ENCODE data around the gene NSG1. TPM values are rescaled to one million over a fixed set of nuclear protein-coding genes. Genes with fewer than 3 reads are reported as not detected.

Gene NSG1
- total RNA-seq, result 23.7 and 24.5 TPM in 2 replicates
- long read RNA-seq, transcript NSG1-203 (5 exons, 2,254 nt), result major isoform, 5 of 20 reads
- long read RNA-seq, partial matches to known transcripts, result 13 of 20 reads
- long read RNA-seq, other reads (novel, unspliced or antisense), result 2 of 20 reads

- DNase-seq (ENCODE audit: low read depth, low spot score), result peak; percentile 39
- no peaks in the 10 kb centered on the region for H3K9me3 Mint-ChIP-seq
- peak within 1 kb of the TSS; percentile 88 for H3K4me3 Mint-ChIP-seq
- H3K27me3 Mint-ChIP-seq (ENCODE audit: low read depth), result peaks cover 86% of the 10 kb centered on the region
- H3K4me1 Mint-ChIP-seq, result peaks cover 13% of the 10 kb centered on the region
- no peaks in the 10 kb centered on the region for H3K36me3 Mint-ChIP-seq (ENCODE audit: low read depth)
- TF ChIP-seq CTCF (conservative IDR thresholded peaks at IDR 0.05), result no peak
- no peak within 1 kb of the TSS for H3K27ac Mint-ChIP-seq (ENCODE audit: unreplicated experiment)
These were observed at the start of gene NSG1 for GRCh38 chr4:4386736-4387392. Gene NSG1, plus strand, starts transcription at chr4:4387102. Its CDS starts 528 bp downstream, at chr4:4387630.

DNA sequence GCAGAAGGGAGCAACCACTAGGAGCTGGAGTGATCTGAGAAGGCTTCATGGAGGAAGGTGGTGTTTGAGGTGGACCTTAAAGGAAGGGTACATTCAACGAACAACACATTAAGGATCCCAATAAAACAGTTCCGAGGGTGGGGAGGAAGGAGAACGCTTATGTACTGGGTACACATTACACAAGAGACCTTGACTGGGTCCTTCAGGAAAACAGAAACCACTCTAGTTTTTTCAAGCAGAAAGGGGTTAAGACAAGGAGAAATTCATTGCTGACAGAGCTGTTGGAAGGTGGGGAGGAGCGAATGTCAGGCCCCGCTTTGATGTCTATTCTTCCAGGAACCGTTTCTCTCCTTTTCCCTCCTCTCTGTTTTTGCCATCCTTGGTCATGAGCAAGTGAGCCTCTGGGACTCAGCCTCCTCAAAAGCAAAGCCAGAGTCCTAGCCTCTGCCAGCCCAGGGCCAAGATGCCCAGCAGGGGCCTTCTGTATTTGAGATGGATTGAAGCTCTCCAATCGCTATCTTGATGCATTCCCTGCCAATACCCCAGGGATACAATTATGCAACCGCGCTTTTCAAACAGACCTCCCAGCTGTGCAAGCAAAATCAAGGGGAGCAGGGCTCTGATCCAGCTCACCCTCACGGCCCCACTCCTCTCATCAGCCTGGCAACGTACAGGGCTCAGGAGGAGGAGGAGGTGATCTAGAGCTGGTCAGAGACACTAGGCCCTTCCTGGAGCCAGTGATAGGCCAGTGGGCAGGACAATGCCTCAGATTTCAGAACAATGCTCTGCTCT, 48.5 kb upstream of the NSG1 start:
- no peaks in the 10 kb centered on the region for H3K36me3 Mint-ChIP-seq (ENCODE audit: low read depth)
- no peak overlapping the region for H3K4me3 Mint-ChIP-seq
- no peaks in the 10 kb centered on the region for H3K4me1 Mint-ChIP-seq
- no peak for DNase-seq (ENCODE audit: low read depth, low spot score)
- TF ChIP-seq CTCF (conservative IDR thresholded peaks at IDR 0.05), result no peak
- no peaks in the 10 kb centered on the region for H3K9me3 Mint-ChIP-seq
- H3K27ac Mint-ChIP-seq (ENCODE audit: unreplicated experiment), result peak overlapping the region; percentile 71
- H3K27me3 Mint-ChIP-seq (ENCODE audit: low read depth), result peaks cover 4% of the 10 kb centered on the region

- no peak for TF ChIP-seq CTCF (conservative IDR thresholded peaks at IDR 0.05)
- no peaks in the 10 kb centered on the region for H3K4me1 Mint-ChIP-seq
- H3K27ac Mint-ChIP-seq (ENCODE audit: unreplicated experiment), result no peak overlapping the region
- H3K27me3 Mint-ChIP-seq (ENCODE audit: low read depth), result peaks cover 4% of the 10 kb centered on the region
- no peaks in the 10 kb centered on the region for H3K36me3 Mint-ChIP-seq (ENCODE audit: low read depth)
- DNase-seq (ENCODE audit: low read depth, low spot score), result no peak
- no peak overlapping the region for H3K4me3 Mint-ChIP-seq
- H3K9me3 Mint-ChIP-seq, result no peaks in the 10 kb centered on the region
These were observed 47.3 kb upstream of the NSG1 start for GRCh38 chr4:4339504-4340085.

DNA sequence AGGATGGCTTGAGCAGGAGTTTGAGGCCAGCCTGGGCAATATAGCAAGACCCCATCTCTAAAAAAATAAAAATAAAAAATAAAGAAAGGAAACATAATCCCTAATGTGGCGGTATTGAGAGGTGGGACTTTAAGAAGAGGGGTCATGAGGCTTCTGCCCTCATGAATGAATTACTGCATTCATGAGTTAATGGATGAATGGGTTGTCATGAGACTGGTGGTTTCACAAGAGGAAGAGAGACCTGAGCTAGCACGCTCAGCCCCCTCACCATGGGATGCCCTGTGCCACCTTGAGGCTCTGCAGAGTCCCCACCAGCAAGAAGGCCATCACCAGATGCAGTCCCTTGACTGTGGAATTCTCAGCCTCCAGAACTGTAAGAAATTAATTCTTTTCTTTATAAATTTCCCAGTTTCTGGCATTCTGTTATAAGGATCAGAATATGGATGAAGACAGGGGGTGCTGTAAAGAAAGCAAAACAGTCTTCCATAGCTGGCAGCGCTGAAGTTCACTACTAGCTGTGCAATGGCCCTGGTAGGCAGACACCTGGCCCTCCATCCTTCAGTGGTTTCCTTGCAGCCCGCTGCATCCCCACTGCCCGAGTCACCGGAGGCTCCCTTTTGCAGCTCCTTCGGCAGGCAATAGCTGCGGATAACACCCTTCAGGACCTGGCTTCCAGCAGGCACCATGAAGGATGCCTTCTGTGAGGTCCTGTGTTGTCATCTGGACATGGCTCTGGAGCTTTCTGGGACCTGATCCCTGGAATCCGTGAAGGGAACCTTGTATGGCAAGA, 44.8 kb upstream of the NSG1 start:
- Mint-ChIP-seq H3K9me3 (no peaks in the 10 kb centered on the region), H3K4me1 (no peaks in the 10 kb centered on the region), H3K4me3 (no peak overlapping the region), H3K27ac (ENCODE audit: unreplicated experiment) (no peak overlapping the region), H3K27me3 (ENCODE audit: low read depth) (peaks cover 4% of the 10 kb centered on the region), H3K36me3 (ENCODE audit: low read depth) (no peaks in the 10 kb centered on the region)
- TF ChIP-seq CTCF (conservative IDR thresholded peaks at IDR 0.05), result no peak
- no peak for DNase-seq (ENCODE audit: low read depth, low spot score)

GRCh38 chr4:4343038-4343437, 43.9 kb upstream of the NSG1 start:
- Mint-ChIP-seq H3K4me1 (no peaks in the 10 kb centered on the region), H3K27ac (ENCODE audit: unreplicated experiment) (no peak overlapping the region), H3K36me3 (ENCODE audit: low read depth) (no peaks in the 10 kb centered on the region), H3K9me3 (no peaks in the 10 kb centered on the region), H3K27me3 (ENCODE audit: low read depth) (peaks cover 2% of the 10 kb centered on the region), H3K4me3 (no peak overlapping the region)
- TF ChIP-seq CTCF (conservative IDR thresholded peaks at IDR 0.05), result no peak
- no peak for DNase-seq (ENCODE audit: low read depth, low spot score)
